Mucosa of descending colon (tissue), 3 donors: ENCODE measurements around the gene UBC. TPM values are rescaled to one million over a fixed set of nuclear protein-coding genes. Genes with fewer than 3 reads are reported as not detected.
A peak's percentile ranks its signal among the peaks of the same experiment; 100 is the strongest.

Experiments used
- ATAC-seq: fragments of 200-7000 bp; cut with Tn5 transposase; one replicate; pipeline ENCODE4 v1.9.1; 2020; ENCODE audit warnings: mild to moderate bottlenecking, moderate library complexity
- DNase-seq, 3 donors: peaks; one replicate each; pipeline ENCODE4 v3.0.0-alpha.2; 2020
- H3K36me3 ChIP-seq: fragments of 200-600 bp; one replicate; pipeline ENCODE4 v1.8.0; 2021; ENCODE audit warnings: low read depth, mild to moderate bottlenecking
- H3K4me1 ChIP-seq: fragments of 200-600 bp; one replicate; pipeline ENCODE4 v1.8.0; 2021; ENCODE audit warnings: low read depth, mild to moderate bottlenecking
- H3K4me3 ChIP-seq: fragments of 200-600 bp; one replicate; pipeline ENCODE4 v1.8.0; 2021; ENCODE audit warnings: mild to moderate bottlenecking
- H3K9me3 ChIP-seq: fragments of 200-600 bp; one replicate; pipeline ENCODE4 v1.8.0; 2021; ENCODE audit warnings: mild to moderate bottlenecking
- CTCF ChIP-seq: fragments of 200-600 bp; IDR thresholded peaks from one replicate; pipeline ENCODE4 v1.8.0; 2022; ENCODE audit warnings: antibody characterized with exemption, mild to moderate bottlenecking
- intact Hi-C, 2 donors: fragments of 100-400 bp; cut with DNase I in 1 of 2; cut with micrococcal nuclease in 1 of 2; formaldehyde crosslinking; loops; one replicate each; pipeline versions ENCODE4 v1.11.0 to v1.11.1; 2022; cut with DNase I, micrococcal nuclease
- total RNA-seq, 3 donors: library from RNA; stranded (reverse); fragmentation: NEBNext Ultra II Directional in 2 of 3; extraction: Animal tissue kit (Norgen Biotek cat#: 25700) in 2 of 3; gene quantifications; one replicate each; pipeline versions ENCODE4 v1.2.1 to v1.2.4, GENCODE V29; 2021 to 2023
- donor health status: DM: no; HTN: no; CAD: no; lungs with moderate emphysema.
- donor health status: DM: no; HTN: no; CAD: no.
- donor health status: DM: no; HTN: yes; CAD: no.

Gene UBC
- total RNA-seq, 3 donors from 2014 or later, result 1,242 to 1,563 (median 1,498) TPM

GRCh38 chr12:124917841-124918621 lies 3.6 kb upstream of the UBC start:
- intact Hi-C loops, result no loop called here
- no peak for TF ChIP-seq CTCF
- ATAC-seq, result no peak
- DNase-seq, result peak in 1 of 3 donors; percentile 36
- Histone ChIP-seq H3K9me3 (no peaks in the 10 kb centered on the region), H3K4me3 (no peak overlapping the region), H3K4me1 (peaks cover 50% of the 10 kb centered on the region), H3K36me3 (no peaks in the 10 kb centered on the region)

GRCh38 chr12:124917135-124917840 lies 2.8 kb upstream of the UBC start:
- Histone ChIP-seq H3K36me3 (no peaks in the 10 kb centered on the region), H3K4me3 (no peak overlapping the region), H3K4me1 (peaks cover 55% of the 10 kb centered on the region), H3K9me3 (no peaks in the 10 kb centered on the region)
- intact Hi-C loops, result no loop called here
- no peak for TF ChIP-seq CTCF
- ATAC-seq, result peak; percentile 76
- peak; percentile 95 to 98 (median 96) for DNase-seq

GRCh38 chr12:124916374-124917134 lies 2.1 kb upstream of the UBC start:
- Histone ChIP-seq H3K4me1 (peaks cover 49% of the 10 kb centered on the region), H3K36me3 (no peaks in the 10 kb centered on the region), H3K4me3 (no peak overlapping the region), H3K9me3 (no peaks in the 10 kb centered on the region)
- ATAC-seq (peak; percentile 47), DNase-seq (peak in 2 of 3 donors; percentile 66 to 88)
- TF ChIP-seq CTCF, result no peak
- intact Hi-C loops, result no loop called here

- intact Hi-C loops, result no loop called here
- H3K4me1 ChIP-seq, result peaks cover 52% of the 10 kb centered on the region
- DNase-seq (peak; percentile 82 to 83 (median 82)), ATAC-seq (peak; percentile 8)
- peak overlapping the region; percentile 98 for H3K4me3 ChIP-seq
- H3K9me3 ChIP-seq, result no peaks in the 10 kb centered on the region
- no peaks in the 10 kb centered on the region for H3K36me3 ChIP-seq
- TF ChIP-seq CTCF, result no peak
These were observed 1.1 kb upstream of the UBC start for GRCh38 chr12:124915239-124916236.
